ENCODE results near the gene CERT1.

CERT1 gene

DNA sequence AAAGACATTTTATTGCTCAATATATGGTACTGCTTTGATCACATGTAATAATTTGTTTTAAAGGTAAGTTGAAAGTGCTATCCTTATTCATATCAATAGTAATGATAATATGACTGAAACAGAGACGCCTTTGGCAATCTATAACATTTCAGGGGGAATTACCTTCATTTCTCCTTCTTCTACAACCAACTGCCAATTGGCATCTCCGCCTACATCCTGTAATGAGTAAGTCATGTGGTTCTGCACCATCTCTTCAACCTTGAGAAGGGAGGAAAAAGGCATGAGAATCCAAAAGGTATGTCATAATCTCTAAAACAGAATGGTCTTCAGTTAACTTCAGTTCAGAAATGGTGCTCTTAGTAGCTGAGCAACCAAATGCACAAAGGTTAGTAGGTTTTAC lies 122.0 kb downstream of the CERT1 start:
- DNase-seq (ENCODE audit: low spot score) = no peak

DNA sequence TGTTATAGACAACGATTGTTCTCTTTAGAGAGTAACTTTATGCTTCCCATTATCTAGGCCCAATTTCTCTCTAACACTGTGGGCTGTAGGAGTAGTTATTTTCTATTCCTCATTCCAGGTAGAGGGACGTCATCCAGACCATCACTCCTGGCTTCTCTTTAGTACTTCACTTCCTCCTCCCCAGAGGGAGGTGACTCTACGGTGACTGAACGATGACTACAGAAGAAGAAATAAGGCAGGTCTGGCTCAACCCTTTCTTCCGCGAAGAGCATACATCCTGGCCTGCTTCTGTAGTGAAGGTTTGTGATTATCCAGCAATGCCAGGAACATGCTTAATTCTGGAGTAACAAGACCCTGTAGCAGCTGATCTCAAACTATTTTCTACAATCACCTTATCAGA lies 123.6 kb downstream of the CERT1 start:
- no peak for DNase-seq (ENCODE audit: low spot score)

DNA sequence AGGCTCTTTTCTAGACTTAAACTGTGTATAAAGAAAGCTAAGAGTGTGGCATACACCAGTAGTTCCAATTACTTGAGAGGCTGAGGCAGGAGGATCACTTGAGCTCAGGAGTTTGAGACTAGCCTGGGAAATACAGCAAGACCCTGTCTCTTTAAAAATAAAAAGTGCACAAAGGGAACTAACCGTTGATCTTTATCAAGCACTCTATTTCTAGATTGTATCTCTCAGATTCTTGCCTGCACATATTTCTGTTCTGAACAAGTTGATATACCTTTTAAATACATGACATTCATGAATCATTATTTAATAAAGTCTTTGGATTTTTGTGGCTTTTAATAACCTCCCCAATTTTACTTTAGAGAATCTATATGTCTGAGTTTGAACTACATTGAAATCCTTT lies 127.2 kb downstream of the CERT1 start:
- no peak for DNase-seq (ENCODE audit: low spot score)

DNA sequence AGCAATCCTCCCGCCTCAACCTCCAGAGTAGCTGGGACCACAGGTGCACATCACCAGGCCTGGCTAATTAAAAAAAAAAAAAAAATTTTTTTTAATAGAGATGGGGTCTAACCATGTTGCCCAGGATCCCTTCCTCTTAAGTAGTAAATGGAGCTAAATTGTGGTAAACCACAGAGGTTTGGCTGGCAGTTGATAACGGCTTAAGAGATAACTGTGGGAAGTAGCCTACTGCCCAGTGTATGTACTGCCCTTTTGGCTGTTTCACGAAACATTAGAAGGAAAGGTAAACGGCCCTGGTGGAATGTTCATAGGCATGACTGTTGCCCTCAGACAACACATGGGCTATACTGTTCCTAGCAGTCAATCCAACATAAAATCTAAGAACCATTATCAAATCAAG lies 130.0 kb downstream of the CERT1 start:
- DNase-seq (ENCODE audit: low spot score) = no peak

DNA sequence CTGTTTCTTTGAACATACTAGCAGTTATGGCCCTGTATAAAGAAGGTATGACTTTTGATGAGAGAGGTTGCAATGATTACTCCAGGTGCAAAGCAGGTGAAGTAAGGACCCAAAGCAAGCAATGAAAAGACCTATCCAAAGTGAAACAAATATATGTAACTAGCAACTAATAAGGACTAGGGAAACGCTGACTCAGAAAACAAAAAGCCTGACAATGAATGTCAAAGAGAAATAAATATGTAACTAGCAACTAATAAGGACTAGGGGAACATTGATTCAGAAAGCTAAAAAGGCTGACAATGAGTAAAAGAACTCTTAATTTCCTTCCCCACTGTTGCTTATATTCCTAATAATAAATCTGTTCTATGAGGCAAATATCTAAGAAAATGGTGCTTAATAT lies 131.3 kb downstream of the CERT1 start:
- no peak for DNase-seq (ENCODE audit: low spot score)

DNA sequence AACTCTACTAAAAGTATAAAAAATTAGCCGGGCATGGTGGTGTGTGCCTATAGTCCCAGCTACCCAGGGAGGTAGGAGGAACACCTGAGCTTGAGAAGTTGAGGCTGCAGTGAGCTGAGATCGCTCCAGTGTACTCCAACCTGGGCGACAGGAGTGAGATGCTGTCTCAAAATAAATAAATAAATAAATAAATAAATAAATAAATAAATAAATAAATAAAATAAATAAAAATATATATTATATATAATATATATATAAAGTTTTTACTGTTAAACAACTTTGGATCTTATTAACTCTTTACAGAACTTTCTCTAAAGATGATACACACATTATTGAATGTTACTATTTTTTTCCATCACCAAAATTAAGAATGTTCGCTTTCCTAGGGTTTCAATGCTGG lies 136.0 kb downstream of the CERT1 start:
- DNase-seq (ENCODE audit: low spot score) = no peak

DNA sequence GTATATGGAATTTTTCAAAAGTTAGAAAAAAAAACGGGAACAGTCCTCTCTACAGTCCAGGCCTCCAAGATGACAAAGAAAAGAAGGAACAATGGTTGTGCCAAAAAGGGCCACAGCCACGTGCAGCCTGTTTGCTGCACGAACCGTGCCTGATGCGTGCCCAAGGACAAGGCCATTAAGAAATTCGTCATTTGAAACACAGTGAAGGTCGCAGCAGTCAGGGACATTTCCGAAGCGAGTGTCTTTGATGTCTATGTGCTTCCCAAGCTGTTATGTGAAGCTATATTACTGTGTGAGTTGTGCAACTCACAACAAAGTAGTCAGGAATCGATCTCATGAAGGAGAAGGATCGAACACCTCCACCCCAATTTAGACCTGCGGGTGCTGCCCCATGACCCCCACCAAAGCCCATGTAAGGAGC lies 137.0 kb downstream of the CERT1 start:
- DNase-seq (ENCODE audit: low spot score) = no peak

DNA sequence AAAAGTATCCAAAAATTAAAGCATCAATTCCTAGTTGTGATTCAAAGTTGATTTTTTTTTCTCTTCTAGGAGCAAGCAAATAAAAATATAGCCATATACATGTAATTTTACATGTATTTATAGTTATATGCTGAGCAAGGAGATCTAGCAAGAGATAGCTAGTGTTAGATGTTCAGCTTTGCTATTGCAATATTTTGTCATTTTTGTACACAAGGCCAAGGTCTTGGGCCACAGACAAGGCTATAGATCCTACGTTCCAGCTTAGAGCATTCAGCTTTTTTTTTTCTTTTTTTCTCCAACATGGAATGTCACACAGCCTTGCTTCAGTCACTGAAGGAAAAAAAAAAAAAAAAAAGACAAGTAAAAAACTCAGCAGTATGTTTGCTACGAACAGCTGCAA lies 137.6 kb downstream of the CERT1 start:
- DNase-seq (ENCODE audit: low spot score) = no peak

DNA sequence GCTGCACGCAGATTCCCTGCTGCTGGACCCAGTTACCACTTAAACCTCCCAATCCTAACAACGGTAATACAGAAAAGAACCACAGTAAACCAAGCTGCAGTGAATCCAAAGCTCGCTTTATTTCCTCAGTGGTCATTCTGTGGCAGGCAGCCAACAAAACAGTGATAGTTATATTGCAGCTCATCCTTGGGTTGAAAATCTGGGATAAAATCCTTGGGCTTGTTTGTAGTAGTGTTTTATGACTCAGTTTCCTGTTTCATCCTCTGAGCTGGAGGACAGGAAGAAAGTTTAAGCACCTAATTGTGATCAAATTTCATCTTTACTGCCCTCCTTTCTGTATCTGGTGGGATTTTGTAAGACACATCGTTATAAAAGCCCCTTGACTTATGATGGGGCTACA lies 143.0 kb downstream of the CERT1 start:
- no peak for DNase-seq (ENCODE audit: low spot score)

DNA sequence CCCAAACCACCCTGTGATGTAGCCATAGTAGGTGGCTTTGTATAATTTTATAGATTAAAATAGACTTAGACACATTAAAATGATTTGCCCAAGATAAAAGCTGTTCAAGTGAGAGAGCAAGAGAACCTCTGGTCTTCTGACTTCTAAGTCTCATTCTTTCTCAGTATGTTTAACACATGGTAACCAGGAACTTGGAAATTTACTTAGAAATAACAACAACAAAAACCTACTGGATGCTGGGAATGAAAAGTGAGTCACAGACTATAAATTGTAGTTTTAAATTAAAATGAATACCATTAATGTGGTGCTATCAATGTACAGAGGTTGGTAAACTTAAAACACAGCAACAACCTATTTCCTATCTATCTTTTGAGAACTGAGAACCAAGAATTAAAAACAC lies 144.0 kb downstream of the CERT1 start:
- DNase-seq (ENCODE audit: low spot score) = no peak

DNA sequence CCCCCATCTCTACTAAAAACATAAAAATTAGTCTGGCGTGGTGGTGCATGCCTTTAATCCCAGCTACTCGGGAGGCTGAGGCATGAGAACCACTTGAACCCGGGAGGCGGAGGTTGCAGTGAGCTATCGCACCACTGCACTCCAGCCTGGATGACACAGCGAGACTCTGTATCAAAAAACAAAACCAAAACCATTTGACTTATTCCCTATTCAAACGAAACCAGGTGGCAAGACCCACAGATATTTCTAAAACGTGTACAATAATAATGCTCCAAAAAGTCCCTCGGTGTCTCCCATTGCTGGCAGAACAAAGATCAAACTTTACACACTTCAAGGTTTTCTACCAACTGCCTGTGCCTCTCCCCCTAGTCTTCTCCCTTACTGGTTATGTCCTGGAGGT lies 144.6 kb downstream of the CERT1 start:
- no peak for DNase-seq (ENCODE audit: low spot score)

DNA sequence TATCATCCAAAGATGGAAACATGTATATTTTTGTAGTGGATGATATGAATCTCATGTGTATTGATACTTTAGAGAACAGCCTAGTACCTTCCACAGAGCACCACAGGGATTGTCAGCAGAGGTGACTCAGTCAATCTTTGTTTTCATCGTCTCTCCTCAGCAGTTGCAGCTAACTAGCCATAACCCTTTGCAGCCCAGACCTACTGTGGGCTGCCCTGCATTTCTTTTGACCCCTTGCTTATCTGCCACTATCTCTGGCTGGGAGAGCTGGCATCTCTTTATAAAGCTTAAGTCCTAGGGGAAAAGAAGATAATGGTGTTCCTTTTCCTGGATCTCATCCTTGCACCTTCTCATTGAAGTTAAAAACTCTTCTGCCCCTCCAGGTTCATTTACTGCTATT lies 145.7 kb downstream of the CERT1 start:
- DNase-seq (ENCODE audit: low spot score) = no peak

DNA sequence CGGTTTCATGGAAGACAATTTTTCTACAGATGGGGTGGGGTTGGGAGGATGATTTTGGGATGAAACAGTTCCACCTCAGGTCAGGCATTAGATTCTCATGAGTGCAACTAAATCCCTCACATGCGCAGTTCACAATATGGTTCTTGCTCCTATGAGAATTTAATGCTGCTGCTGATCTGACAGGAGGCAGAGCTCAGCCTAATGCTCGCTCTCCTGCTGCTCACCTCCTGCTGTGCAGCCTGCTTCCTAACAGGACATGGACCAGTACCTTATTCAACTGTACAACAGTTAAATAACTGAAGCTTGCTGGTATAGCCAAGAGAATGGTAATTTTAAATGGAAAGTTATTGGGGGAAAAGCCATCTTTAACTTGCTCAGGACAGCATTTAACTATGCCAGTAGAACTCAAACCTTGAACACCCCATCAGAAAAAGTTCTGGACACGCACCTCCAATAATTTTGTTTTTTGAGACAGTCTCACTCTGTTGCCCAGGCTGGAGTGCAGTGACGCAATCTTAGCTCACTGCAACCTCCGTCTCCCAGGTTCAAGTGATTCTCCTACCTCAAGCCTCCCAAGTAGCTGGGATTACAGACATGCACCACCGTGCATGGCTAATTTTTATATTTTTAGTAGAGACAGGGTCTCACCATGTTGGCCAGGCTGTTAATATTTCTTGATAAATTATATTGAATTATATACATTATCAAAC lies 146.7 kb downstream of the CERT1 start:
- no peak for DNase-seq (ENCODE audit: low spot score)

DNA sequence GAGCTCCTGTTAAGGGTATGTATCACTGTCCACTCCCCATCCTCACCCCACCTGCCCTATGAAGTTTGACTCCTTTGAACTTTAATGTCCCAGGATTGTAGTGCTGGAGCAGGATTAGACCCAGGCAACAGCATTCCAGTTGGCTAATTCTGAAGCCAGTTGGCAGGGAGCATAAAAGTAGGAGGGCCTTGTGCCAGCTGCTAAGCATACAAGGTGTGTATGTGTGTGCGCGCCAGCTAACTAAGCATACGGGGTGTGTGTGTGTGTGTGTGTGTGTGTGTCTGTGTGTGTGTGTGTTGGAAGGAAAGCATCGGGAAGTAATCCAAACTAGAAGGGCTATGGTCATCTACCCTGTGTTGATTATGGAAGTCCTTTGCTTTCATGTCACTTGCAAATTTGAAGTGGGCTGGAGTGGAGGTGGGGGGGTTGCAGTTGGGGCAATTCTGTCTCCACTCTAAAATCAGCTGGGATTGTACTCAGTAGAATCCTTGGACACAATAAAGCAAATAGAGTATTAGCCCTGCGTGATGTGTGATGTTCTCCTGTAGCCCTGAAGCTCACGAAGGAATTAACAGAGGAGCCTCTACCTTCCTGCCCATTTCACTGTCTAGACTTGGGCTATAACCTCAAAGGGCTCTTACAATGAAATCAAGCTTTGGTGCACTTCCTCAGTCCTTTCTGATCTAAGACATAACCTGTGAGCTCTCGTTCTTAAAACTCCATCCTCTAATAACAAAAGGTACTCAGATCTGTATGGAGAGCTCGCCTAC lies 147.5 kb downstream of the CERT1 start:
- DNase-seq (ENCODE audit: low spot score) = no peak

DNA sequence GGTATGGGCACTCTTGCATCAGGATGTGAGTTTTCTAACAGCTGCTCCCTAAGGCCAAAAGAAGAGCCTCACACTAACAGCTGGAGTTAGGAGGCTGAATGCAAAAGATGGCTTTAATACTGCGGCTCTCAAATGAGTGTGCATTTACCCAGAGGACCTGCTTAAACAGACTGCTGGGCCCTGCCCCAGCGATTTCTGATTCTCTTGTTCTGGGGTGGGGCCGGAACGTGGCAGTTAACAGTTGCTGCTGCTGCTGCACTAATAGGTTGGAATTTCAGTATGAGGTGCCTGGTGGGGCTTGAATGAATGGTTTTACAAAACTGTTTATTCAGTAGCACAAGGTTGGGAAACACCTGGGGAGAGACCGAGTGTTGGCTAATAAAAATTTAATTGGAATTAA lies 148.3 kb downstream of the CERT1 start:
- no peak for DNase-seq (ENCODE audit: low spot score)

DNA sequence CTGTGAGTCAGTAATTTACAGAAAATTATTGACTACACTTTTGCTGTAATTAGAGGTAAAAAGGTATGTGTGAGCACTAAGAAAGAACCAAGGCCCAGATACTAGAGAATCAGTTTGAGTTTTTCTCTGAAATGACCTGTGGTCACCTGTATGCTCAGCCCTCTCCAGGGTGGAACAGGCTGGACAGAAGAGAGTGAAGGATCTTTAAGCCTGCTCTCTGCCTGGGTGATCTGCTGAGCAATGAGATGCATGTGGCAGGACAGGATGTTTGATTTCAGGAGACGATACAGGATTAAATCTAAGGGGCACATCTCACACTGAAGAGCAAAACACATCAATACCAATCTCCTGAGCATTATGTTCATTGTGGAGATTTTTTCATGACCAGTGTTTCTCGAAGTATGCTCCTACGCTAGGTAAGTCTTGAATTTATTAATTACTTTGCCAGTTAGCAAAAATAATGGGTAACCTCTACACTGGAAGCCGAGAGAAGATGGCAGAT lies 148.9 kb downstream of the CERT1 start:
- no peak for DNase-seq (ENCODE audit: low spot score)

DNA sequence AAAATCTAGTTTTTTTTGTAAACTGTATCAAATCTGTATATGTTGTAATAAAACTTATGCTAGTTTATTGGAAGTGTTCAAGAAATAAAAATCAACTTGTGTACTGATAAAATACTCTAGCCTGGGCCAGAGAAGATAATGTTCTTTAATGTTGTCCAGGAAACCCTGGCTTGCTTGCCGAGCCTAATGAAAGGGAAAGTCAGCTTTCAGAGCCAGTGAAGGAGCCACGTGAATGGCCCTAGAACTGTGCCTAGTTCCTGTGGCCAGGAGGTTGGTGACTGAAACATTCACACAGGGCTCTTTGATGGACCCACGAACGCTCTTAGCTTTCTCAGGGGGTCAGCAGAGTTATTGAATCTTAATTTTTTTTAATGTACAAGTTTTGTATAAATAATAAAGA lies 150.1 kb downstream of the CERT1 start:
- no peak for DNase-seq (ENCODE audit: low spot score)

DNA sequence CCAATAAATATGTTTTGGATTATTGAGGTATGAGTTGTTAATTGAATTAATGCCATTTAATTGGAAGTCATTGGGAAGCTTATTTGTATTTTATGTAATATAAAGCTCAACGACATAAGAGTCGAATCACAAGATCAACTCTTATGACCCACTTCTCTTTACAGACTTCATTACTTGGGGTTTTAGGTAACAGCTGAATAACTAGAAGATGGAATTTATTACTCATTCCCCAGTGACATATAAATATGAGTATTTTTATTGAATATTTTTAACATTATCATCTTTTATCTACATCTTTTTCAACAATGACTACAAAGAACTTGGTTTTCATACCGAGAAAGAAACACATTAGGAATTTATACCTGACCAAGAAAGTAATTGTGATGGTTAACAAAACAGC lies 153.3 kb downstream of the CERT1 start:
- no peak for DNase-seq (ENCODE audit: low spot score)

DNA sequence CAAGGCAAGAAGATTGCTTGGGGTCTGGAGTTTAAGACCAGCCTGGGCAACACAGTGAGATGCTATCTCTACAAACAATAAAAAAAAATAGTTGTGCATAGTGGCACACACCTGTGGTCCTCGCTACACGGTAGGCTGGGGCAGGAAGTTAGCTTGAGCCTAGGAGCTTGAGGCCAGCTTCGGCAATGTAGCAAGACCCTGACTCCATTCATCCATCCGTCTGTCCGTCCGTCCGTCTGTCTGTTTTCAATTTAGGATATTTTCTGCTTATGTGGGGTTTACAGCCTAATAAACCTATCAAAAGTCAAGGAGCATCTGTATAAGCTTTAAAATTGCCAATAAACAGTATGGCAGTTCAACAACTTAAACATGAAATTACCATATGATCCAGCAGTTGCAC lies 154.7 kb downstream of the CERT1 start:
- no peak for DNase-seq (ENCODE audit: low spot score)

DNA sequence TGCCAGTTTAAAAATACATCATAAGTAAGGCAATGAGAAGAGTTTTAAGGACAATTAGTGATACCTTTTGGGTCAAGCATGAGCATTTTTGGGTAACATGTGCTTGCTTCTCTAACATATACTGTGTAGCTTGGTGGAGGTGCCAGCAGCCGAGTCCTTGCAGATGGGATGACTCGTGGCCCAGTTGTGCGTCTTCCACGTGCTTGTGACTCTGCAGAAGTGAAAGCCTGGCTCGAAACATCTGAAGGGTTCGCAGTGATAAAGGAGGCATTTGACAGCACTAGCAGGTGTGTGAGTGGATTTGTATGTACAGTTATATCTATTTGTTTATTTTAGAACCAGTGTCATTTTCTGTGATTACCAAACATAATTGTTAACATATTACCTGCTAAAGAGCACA lies 156.2 kb downstream of the CERT1 start:
- no peak for DNase-seq (ENCODE audit: low spot score)

DNA sequence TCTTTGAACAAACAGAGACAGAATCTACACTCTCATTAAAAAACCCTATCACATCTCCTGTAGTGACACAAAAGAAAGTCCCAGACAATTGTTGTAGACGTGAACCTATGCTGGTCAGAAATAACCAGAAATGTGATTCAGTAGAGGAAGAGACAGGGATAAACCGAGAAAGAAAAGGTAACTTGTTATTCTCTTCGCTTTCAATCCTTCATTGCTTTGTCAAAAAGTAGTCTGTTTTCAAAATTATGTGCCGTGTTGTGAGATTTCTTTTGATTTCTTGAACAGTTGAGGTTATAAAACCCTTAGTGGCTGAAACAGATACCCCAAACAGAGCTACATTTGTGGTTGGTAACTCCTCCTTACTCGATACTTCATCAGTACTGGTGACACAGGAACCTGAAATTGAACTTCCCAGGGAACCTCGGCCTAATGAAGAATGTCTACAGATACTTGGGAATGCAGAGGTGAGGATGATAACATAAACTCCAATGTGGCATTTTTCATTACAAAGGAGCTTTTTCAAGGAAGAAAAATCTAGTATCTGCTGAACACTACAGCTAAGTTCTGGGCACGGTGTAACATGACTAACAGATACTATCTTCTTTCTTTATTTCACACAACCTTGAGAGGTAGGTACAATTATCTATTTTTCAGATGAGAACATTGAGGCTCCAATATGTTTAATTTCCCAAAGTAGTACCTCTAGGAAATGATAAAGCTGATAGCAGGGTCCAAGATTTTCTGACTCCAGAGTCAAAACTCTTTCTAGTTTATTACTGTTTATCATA lies 160.1 kb downstream of the CERT1 start:
- no peak for DNase-seq (ENCODE audit: low spot score)

DNA sequence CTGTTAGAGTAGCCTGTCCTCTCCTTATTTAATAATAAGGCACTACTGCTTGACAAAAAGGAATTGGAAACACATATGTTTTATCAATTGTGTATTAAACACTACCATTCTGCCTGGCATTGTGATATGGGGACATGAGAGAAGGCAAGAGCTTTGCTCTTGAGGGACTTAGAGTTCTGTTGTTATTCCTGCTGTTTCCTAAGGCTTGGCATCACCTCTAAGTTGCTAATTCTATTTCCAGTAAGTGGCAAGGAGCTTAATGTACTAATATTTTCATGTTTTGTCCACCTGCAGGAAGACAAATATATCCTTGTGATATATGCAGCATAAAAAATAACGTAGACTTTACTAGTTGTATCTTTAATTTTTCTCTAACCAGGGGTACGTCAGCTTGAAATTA lies 161.8 kb downstream of the CERT1 start:
- DNase-seq (ENCODE audit: low spot score) = no peak

DNA sequence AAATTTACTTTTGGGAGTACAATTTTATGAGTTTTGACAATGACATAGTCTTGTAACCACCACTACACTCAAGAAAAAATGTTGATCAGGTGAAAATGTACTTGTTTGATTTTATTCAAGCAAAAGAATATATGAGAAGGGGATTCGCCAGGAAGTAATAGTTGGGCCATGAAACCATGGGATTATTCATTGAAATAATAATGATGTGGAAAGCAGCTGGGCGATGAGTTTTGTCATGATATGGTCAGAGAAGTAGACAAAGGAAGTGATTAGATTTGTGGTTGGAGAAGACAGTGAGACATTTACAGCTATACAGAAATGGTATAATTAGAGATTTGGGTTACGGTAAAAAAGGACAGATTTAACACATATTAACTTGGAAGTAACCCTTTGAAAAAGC lies 163.2 kb downstream of the CERT1 start:
- DNase-seq (ENCODE audit: low spot score) = no peak
